Upper lobe of left lung (tissue), 6 donors: ENCODE data around the gene OGFR. TPM values are rescaled to one million over a fixed set of nuclear protein-coding genes. Genes with fewer than 3 reads are reported as not detected.

Experiments used
- ATAC-seq, 2 donors: fragments of 200-7000 bp; cut with Tn5 transposase; one replicate each; pipeline ENCODE4 v1.9.1; 2022; ENCODE audit warnings: mild to moderate bottlenecking in 2 of 2, moderate library complexity in 2 of 2; ENCODE audit not compliant: low FRiP score in 2 of 2
- DNase-seq, 2 donors: peaks; one replicate each; pipeline ENCODE4 v3.0.0-alpha.2; 2019 to 2020
- H3K27ac ChIP-seq, 4 donors: fragments of 200-600 bp; sonication (generic); one replicate each; pipeline ENCODE4 v1.5.1; 2016 to 2019
- H3K27me3 ChIP-seq, 4 donors: fragments of 200-600 bp; sonication (generic); one replicate each; pipeline ENCODE4 v1.5.1; 2017 to 2019
- H3K36me3 ChIP-seq, 4 donors: fragments of 200-600 bp; sonication (generic); one replicate each; pipeline ENCODE4 v1.5.1; 2016 to 2019
- H3K4me1 ChIP-seq, 4 donors: fragments of 200-600 bp; sonication (generic); one replicate each; pipeline ENCODE4 v1.5.1; 2018 to 2019
- H3K4me3 ChIP-seq, 4 donors: fragments of 200-600 bp; sonication (generic); one replicate each; pipeline ENCODE4 v1.5.1; 2017 to 2019; ENCODE audit warnings: mild to moderate bottlenecking in 2 of 4, moderate library complexity in 1 of 4
- H3K9me3 ChIP-seq, 4 donors: fragments of 200-600 bp; sonication (generic); one replicate each; pipeline ENCODE4 v1.5.1; 2018 to 2019
- CTCF ChIP-seq, 6 experiments: fragments of 450-650 bp in 4 of 6; fragments of 200-600 bp in 2 of 6; sonication (generic) in 2 of 6; IDR thresholded peaks; one replicate each; pipeline ENCODE4 v1.5.1; 2016 to 2019; ENCODE audit warnings: antibody characterized with exemption in 6 of 6
- EP300 ChIP-seq, 4 donors: sonication (generic); formaldehyde crosslinking; IDR thresholded peaks; one replicate each; pipeline ENCODE4 v1.5.1; 2017; ENCODE audit warnings: antibody characterized with exemption in 4 of 4, control low read depth in 2 of 4
- POLR2A ChIP-seq, 4 donors: fragments of 450-650 bp; IDR thresholded peaks; one replicate each; pipeline ENCODE4 v1.5.1; 2016 to 2017; ENCODE audit warnings: antibody characterized with exemption in 4 of 4, mild to moderate bottlenecking in 2 of 4
- POLR2AphosphoS5 ChIP-seq, 2 donors: sonication (generic); formaldehyde crosslinking; IDR thresholded peaks; one replicate each; pipeline ENCODE4 v1.5.1; 2017; ENCODE audit warnings: antibody characterized with exemption in 2 of 2
- WGBS, 2 donors: methylation state at CpG; one replicate each; pipeline ENCODE4 v1.1.5; 2017 to 2018; 5-methylcytosine and 5-hydroxymethylcytosine counted together
- total RNA-seq, 6 donors: library from RNA; depleted of rRNA in 4 of 6; stranded (reverse); fragments of >200 nt in 4 of 6; gene quantifications; one replicate each; pipeline versions ENCODE4 v1.1.0 to v1.2.1, GENCODE V29; 2016 to 2021
- donor health status: DM: no; HTN: no; CAD: no; lungs with moderate emphysema.
- donor health status: DM: no; HTN: yes; CAD: no; lungs with severe emphysema.

The OGFR gene
- total RNA-seq, 6 donors from 2014 or later: 63.8 to 166 (median 74.9) TPM

DNA sequence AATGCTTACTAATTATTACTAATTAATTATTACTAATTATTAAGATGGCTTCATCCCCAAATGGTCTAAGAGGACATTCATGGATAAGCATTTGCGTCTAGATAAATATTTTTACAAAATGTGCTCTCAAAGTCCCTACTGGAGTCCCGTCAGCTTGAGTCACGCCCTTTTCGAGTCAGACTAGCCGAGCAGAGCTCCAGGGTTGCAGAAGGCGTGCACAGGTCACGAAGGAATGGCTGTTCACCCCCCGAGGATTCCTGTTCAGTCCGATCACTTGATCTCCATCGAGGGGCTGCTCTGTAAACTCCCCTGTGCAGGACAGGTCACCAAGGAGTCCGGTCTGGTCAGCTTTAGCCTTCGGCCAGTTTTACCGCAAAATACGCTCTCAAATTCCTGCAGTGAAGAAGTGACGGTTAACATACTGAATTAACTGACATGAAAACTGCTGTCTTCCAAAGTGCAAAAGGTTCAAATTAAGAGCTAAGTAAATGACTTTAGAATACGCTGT, 37.1 kb downstream of the OGFR start:
- no peaks in the 10 kb centered on the region for H3K9me3 ChIP-seq
- ATAC-seq (no peak), DNase-seq (no peak)
- H3K36me3 ChIP-seq: peaks cover 0 to 6% (median 0%) of the 10 kb centered on the region in 4 donors
- H3K27me3 ChIP-seq: no peaks in the 10 kb centered on the region
- WGBS, 2 donors: 81 to 82% methylated on average over 16 of the region's 16 CpGs
- no peak overlapping the region for H3K4me3 ChIP-seq
- H3K27ac ChIP-seq: no peak overlapping the region
- no peak for TF ChIP-seq POLR2A (IDR thresholded peaks at IDR 0.05)
- TF ChIP-seq CTCF (IDR thresholded peaks at IDR 0.05): no peak
- TF ChIP-seq EP300 (IDR thresholded peaks at IDR 0.05): no peak
- no peak for TF ChIP-seq POLR2AphosphoS5 (IDR thresholded peaks at IDR 0.05)
- peaks cover 0 to 7% (median 0%) of the 10 kb centered on the region in 4 donors for H3K4me1 ChIP-seq

DNA sequence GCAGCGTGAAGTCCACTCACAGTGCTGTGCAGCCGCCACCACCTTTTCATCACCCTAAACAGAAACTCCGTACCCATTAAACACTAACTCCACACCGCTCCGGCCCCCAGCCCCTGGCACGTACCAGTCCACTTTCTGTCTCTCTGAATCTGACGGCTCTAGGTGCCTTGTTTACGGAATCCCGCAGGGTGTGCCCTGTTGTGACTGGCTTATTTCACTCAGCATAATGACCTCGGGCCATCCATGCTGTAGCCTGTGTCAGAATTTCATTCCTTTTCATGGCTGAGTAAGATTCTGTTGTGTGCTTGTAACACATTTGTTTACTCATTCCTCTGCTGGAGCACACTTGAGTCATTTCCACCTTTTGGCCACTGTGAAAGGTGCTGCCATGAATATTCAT, 39.0 kb downstream of the OGFR start:
- 95 to 98% methylated on average over 10 of the region's 10 CpGs for WGBS, 2 donors
- Histone ChIP-seq H3K27ac (no peak overlapping the region), H3K36me3 (peaks cover 0 to 6% (median 0%) of the 10 kb centered on the region in 4 donors), H3K4me1 (no peaks in the 10 kb centered on the region), H3K4me3 (no peak overlapping the region), H3K27me3 (no peaks in the 10 kb centered on the region), H3K9me3 (no peaks in the 10 kb centered on the region)
- ATAC-seq: no peak
- no peak for DNase-seq
- no peak for TF ChIP-seq POLR2A (IDR thresholded peaks at IDR 0.05)
- no peak for TF ChIP-seq POLR2AphosphoS5 (IDR thresholded peaks at IDR 0.05)
- TF ChIP-seq CTCF (IDR thresholded peaks at IDR 0.05): no peak
- TF ChIP-seq EP300 (IDR thresholded peaks at IDR 0.05): no peak

DNA sequence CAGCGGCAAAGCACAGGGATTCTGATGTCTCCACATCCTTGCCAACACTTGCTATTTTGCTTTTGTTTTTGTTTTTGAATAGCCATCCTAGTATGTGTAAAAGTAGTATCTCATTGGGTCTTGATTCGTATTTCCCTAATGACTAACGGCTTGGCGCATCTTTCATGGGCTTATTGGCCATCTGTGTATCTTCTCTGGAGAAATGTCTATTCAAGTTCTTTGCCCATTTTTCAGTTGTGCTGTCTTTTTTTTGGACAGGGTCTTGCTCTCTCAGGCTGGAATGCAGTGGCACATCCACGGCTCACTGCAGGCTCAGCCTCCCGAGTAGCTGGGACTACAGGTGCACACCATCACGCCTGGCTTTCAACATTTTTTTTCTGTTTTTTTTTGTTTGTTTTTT, 39.5 kb downstream of the OGFR start:
- no peaks in the 10 kb centered on the region for H3K9me3 ChIP-seq
- WGBS, 2 donors: 96 to 97% methylated on average over 7 of the region's 7 CpGs
- no peaks in the 10 kb centered on the region for H3K4me1 ChIP-seq
- H3K27ac ChIP-seq: no peak overlapping the region
- H3K27me3 ChIP-seq: no peaks in the 10 kb centered on the region
- H3K4me3 ChIP-seq: no peak overlapping the region
- DNase-seq (no peak), ATAC-seq (no peak)
- H3K36me3 ChIP-seq: peaks cover 0 to 6% (median 0%) of the 10 kb centered on the region in 4 donors
- TF ChIP-seq POLR2AphosphoS5 (IDR thresholded peaks at IDR 0.05) (no peak), CTCF (IDR thresholded peaks at IDR 0.05) (no peak), POLR2A (IDR thresholded peaks at IDR 0.05) (no peak), EP300 (IDR thresholded peaks at IDR 0.05) (no peak)

- Histone ChIP-seq H3K36me3 (peaks cover 0 to 6% (median 0%) of the 10 kb centered on the region in 4 donors), H3K4me1 (no peaks in the 10 kb centered on the region), H3K9me3 (no peaks in the 10 kb centered on the region), H3K27ac (no peak overlapping the region), H3K27me3 (no peaks in the 10 kb centered on the region), H3K4me3 (no peak overlapping the region)
- no peak for DNase-seq
- TF ChIP-seq EP300 (IDR thresholded peaks at IDR 0.05): no peak
- TF ChIP-seq POLR2A (IDR thresholded peaks at IDR 0.05): no peak
- no peak for TF ChIP-seq CTCF (IDR thresholded peaks at IDR 0.05)
- no peak for TF ChIP-seq POLR2AphosphoS5 (IDR thresholded peaks at IDR 0.05)
- WGBS, 2 donors: 95 to 96% methylated on average over 16 of the region's 16 CpGs
- no peak for ATAC-seq
These were observed 41.0 kb downstream of the OGFR start for GRCh38 chr20:62845416-62846160.
